Osteoblast (primary cell): ENCODE results near the gene KRTAP26-1. TPM values are rescaled to one million over a fixed set of nuclear protein-coding genes. Genes with fewer than 3 reads are reported as not detected.

Experiments
- DNase-seq: peaks from one replicate; pipeline ENCODE4 v3.0.0; 2011; ENCODE audit warnings: low spot score, mixed read lengths; ENCODE audit not compliant: insufficient read length; ENCODE audit errors: missing footprints
- H2AFZ ChIP-seq: 2 replicates; pipeline ENCODE4 v1.6.0; 2011; ENCODE audit warnings: mild to moderate bottlenecking, low read length
- H3K27ac ChIP-seq: 2 replicates; pipeline ENCODE4 v1.5.1; 2011; ENCODE audit warnings: mild to moderate bottlenecking, low read depth, low read length, moderate library complexity
- H3K27me3 ChIP-seq: 2 replicates; pipeline ENCODE4 v1.6.0; 2012; ENCODE audit warnings: mild to moderate bottlenecking, control low read depth, inconsistent platforms, low read length, moderate library complexity; ENCODE audit not compliant: insufficient read depth
- H3K36me3 ChIP-seq: 2 replicates; pipeline ENCODE4 v1.5.1; 2011; ENCODE audit warnings: mild to moderate bottlenecking, low read length, control low read depth, moderate library complexity; ENCODE audit not compliant: insufficient read depth
- H3K4me1 ChIP-seq: 2 replicates; pipeline ENCODE4 v1.5.1; 2011; ENCODE audit warnings: mild to moderate bottlenecking, low read length, control low read depth, moderate library complexity; ENCODE audit not compliant: insufficient read depth
- H3K4me2 ChIP-seq: 2 replicates; pipeline ENCODE4 v1.6.0; 2011; ENCODE audit warnings: mild to moderate bottlenecking, low read length; ENCODE audit not compliant: insufficient read depth
- H3K4me3 ChIP-seq: fragments of 200-600 bp; sonication (generic); 3 replicates; pipeline ENCODE4 v1.5.1; 2012; ENCODE audit warnings: mild to moderate bottlenecking, low read length, inconsistent platforms; ENCODE audit not compliant: insufficient read depth
- H3K79me2 ChIP-seq: 2 replicates; pipeline ENCODE4 v1.6.0; 2012; ENCODE audit warnings: mild to moderate bottlenecking, low read length, control low read depth, inconsistent platforms; ENCODE audit not compliant: insufficient read depth
- H3K9me3 ChIP-seq: 2 replicates; pipeline ENCODE4 v1.5.1; 2011; ENCODE audit warnings: low read depth, low read length, control low read depth
- H4K20me1 ChIP-seq: 2 replicates; pipeline ENCODE4 v1.6.0; 2012; ENCODE audit warnings: mild to moderate bottlenecking, low read length, control low read depth; ENCODE audit not compliant: insufficient read depth
- total RNA-seq: library from RNA; depleted of rRNA; stranded (reverse); fragments of >200 nt; gene quantifications from 2 replicates; pipeline ENCODE4 v1.2.3, GENCODE V29; 2012
- TF ChIP-seq, protein P1 (sequence below): IDR thresholded peaks from 2 replicates; pipeline ENCODE4 v1.5.1; 2011; ENCODE audit warnings: mild to moderate bottlenecking, low read depth, low read length, moderate library complexity; ENCODE audit errors: extremely low read depth

The KRTAP26-1 gene
- total RNA-seq, 1 donor: not detected

DNA sequence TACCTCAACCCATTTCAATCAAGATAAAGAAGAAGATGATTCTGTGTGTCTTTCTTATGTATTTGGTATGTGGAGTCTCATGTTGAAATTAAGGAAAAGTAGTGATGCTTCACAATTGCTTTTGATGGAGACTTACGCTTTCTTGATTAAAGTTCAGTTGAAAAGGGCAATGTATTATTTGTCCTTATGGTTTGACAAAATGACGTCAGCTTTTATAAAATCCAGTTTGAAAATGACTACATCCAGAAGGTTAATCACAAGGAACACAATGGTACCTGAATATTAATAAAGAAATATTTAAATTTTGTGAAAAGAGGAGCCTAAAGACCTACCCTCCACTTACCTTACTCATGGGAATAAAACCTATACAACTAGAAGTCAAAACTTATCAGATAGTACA lies 4.4 kb downstream of the KRTAP26-1 start:
- no peaks in the 10 kb centered on the region for H3K36me3 ChIP-seq
- no peaks in the 10 kb centered on the region for H3K27me3 ChIP-seq
- H3K9me3 ChIP-seq: no peaks in the 10 kb centered on the region

DNA sequence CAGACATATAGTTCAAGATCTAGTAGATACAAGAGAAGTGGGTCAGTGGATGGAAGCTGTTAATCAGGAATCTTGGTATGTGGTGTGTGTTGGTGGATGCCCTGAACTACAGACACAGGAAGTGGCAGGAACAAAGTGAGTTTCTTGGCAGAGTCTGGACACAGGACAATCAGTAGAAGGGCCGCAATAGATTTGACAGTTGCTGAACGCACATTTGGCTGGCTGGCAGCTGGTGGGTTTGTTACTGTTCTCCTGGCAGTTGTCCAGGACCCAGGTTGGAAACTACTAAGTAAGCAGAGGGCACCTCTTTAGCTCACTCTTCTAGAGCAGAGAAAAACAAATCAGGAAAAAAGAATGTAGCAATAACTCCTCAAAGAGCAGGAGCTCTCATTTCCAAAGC lies 13.2 kb downstream of the KRTAP26-1 start:
- Histone ChIP-seq H4K20me1 (no peaks in the 10 kb centered on the region), H3K27me3 (no peaks in the 10 kb centered on the region), H3K4me3 (no peak overlapping the region), H3K79me2 (no peaks in the 10 kb centered on the region), H3K9me3 (no peaks in the 10 kb centered on the region), H2AFZ (no peak overlapping the region), H3K4me2 (no peak overlapping the region), H3K36me3 (no peaks in the 10 kb centered on the region), H3K4me1 (no peaks in the 10 kb centered on the region), H3K27ac (no peak overlapping the region)
- TF ChIP-seq, protein P1, sequence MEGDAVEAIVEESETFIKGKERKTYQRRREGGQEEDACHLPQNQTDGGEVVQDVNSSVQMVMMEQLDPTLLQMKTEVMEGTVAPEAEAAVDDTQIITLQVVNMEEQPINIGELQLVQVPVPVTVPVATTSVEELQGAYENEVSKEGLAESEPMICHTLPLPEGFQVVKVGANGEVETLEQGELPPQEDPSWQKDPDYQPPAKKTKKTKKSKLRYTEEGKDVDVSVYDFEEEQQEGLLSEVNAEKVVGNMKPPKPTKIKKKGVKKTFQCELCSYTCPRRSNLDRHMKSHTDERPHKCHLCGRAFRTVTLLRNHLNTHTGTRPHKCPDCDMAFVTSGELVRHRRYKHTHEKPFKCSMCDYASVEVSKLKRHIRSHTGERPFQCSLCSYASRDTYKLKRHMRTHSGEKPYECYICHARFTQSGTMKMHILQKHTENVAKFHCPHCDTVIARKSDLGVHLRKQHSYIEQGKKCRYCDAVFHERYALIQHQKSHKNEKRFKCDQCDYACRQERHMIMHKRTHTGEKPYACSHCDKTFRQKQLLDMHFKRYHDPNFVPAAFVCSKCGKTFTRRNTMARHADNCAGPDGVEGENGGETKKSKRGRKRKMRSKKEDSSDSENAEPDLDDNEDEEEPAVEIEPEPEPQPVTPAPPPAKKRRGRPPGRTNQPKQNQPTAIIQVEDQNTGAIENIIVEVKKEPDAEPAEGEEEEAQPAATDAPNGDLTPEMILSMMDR: no peak
- DNase-seq: no peak

More for the DNA sequence above, 4.4 kb downstream of the KRTAP26-1 start:
- TF ChIP-seq, protein P1: no peak
- Histone ChIP-seq H3K79me2 (no peaks in the 10 kb centered on the region), H3K4me2 (no peak overlapping the region), H3K4me1 (no peaks in the 10 kb centered on the region), H2AFZ (no peak overlapping the region), H3K27ac (no peak overlapping the region), H4K20me1 (no peaks in the 10 kb centered on the region), H3K4me3 (no peak overlapping the region)
- no peak for DNase-seq

DNA sequence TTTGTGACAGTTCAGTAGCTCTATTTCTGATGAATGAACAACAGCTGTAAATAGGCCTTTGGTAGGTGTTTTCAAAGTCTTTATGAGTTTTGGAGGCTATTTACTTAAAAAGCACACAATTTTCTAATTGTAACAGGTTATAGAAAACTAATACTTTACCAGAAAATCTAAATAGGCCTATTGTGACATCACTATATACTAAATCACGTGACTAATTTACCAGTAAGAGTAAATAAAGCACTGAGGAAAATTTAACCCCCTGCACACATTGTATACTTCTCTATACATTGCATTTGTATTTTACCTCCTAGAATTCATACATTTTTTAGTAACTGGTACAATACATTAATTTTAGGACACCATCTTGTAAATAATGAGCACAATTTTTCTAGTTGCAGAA lies 15.0 kb downstream of the KRTAP26-1 start:
- no peaks in the 10 kb centered on the region for H3K4me1 ChIP-seq
- no peak overlapping the region for H3K27ac ChIP-seq
- H3K9me3 ChIP-seq: no peaks in the 10 kb centered on the region
- H3K4me3 ChIP-seq: no peak overlapping the region
- H3K79me2 ChIP-seq: no peaks in the 10 kb centered on the region
- TF ChIP-seq, protein P1: no peak
- DNase-seq: no peak
- H2AFZ ChIP-seq: no peak overlapping the region
- H3K27me3 ChIP-seq: no peaks in the 10 kb centered on the region
- no peaks in the 10 kb centered on the region for H3K36me3 ChIP-seq
- H3K4me2 ChIP-seq: no peak overlapping the region
- no peaks in the 10 kb centered on the region for H4K20me1 ChIP-seq

DNA sequence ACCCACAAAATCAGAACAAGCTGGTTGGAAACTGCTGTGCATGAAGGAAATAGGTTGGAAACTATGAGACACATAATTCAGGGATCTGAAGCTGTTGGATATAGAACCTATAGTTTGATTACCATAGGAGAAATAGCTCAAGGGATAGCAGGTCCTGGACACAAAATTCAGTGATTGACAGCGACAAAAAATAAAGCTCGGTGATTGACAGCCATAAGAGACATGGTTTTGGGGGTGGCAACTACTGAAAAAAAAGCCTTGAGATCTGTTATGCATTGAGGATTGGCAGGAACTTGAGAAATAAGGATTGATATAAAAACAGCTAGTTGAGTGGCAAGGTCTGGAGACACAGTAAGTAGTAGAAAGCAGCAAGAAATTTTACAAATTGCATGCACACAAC lies 30.9 kb downstream of the KRTAP26-1 start, which contains the start of gene KRTAP25-1:
Gene KRTAP25-1 (minus strand): TSS at position 300 of the 400 bp plus-strand sequence. CDS start 24 bp downstream, at position 276.
- Histone ChIP-seq H3K4me3 (no peak within 1 kb of the TSS), H3K27ac (no peak within 1 kb of the TSS), H3K79me2 (no peaks in the 10 kb centered on the region), H3K36me3 (no peaks in the 10 kb centered on the region), H3K27me3 (no peaks in the 10 kb centered on the region), H3K9me3 (no peaks in the 10 kb centered on the region), H3K4me1 (no peaks in the 10 kb centered on the region), H3K4me2 (no peak within 1 kb of the TSS), H4K20me1 (no peaks in the 10 kb centered on the region), H2AFZ (no peak within 1 kb of the TSS)
- no peak for DNase-seq
- TF ChIP-seq, protein P1: no peak
